A549 (cell line): ENCODE results near the gene ITGA1. TPM values are rescaled to one million over a fixed set of nuclear protein-coding genes. Genes with fewer than 3 reads are reported as not detected.

ENCODE experiments used
- ATAC-seq, 2 experiments: fragments of 200-7000 bp in 1 of 2; fragments of >200 bp in 1 of 2; cut with Nextera tagmentation in 1 of 2; cut with Tn5 transposase in 1 of 2; 3 replicates each; pipeline versions ENCODE4 v1.8.0 to v1.9.1; 2018 to 2020; ENCODE audit warnings: mild to moderate bottlenecking in 1 of 2, moderate library complexity in 1 of 2
- CTCF ChIA-PET: fragments of 300-600 bp; sonication (Branson Sonifier 250); formaldehyde crosslinking; extraction: SDS; loops from one replicate; lab custom pipeline; 2021; ENCODE audit warnings: antibody characterized with exemption, inconsistent platforms; lab: Yijun Ruan, JAX
- POLR2A ChIA-PET: fragments of 350-600 bp; formaldehyde crosslinking; extraction: SDS; loops from one replicate; lab custom pipeline; 2021; ENCODE audit warnings: antibody characterized with exemption, inconsistent platforms; lab: Yijun Ruan, JAX
- DNase-seq, 2 experiments: peaks; one replicate each; pipeline versions ENCODE4 v3.0.0 to v3.0.0-alpha.2; 2011 to 2016; ENCODE audit warnings: low read depth in 1 of 2, low spot score in 1 of 2
- FAIRE-seq: peaks from 2 replicates; lab custom pipeline; 2011; peaks lifted over from hg19 to GRCh38; lab: Jason Lieb, UNC
- H3K27ac ChIP-seq, 2 experiments: fragments of >200 bp; sonication (Bioruptor Twin); formaldehyde crosslinking; 3 replicates each; pipeline ENCODE4 v1.5.1; 2016 to 2017
- H3K4me1 ChIP-seq: fragments of >200 bp; sonication (Bioruptor Twin); formaldehyde crosslinking; 3 replicates; pipeline ENCODE4 v1.6.1; 2016
- H3K4me2 ChIP-seq: fragments of >200 bp; sonication (Bioruptor Twin); formaldehyde crosslinking; 3 replicates; pipeline ENCODE4 v1.6.1; 2016
- H3K4me3 ChIP-seq: fragments of >200 bp; sonication (Bioruptor Twin); formaldehyde crosslinking; 3 replicates; pipeline ENCODE4 v1.5.1; 2016
- H3K9me3 ChIP-seq: fragments of >200 bp; sonication (Bioruptor Twin); formaldehyde crosslinking; 3 replicates; pipeline ENCODE4 v1.6.1; 2016
- CBX8 ChIP-seq: fragments of 200-600 bp; sonication (generic); IDR thresholded peaks from 2 replicates; pipeline ENCODE4 v1.6.1; 2016
- EHMT2 ChIP-seq: fragments of 200-600 bp; sonication (generic); IDR thresholded peaks from 2 replicates; pipeline ENCODE4 v1.6.1; 2016; ENCODE audit warnings: antibody characterized with exemption, low read depth, mild to moderate bottlenecking, moderate library complexity
- EP300 ChIP-seq, 2 experiments: fragments of >200 bp; sonication (Bioruptor Twin); formaldehyde crosslinking; IDR thresholded peaks; 2 replicates in 1 of 2; 3 replicates in 1 of 2; pipeline ENCODE4 v1.6.1; 2016 to 2017
- FOSL2 ChIP-seq, 2 experiments: fragments of 450-650 bp in 1 of 2; fragments of >200 bp in 1 of 2; sonication (Bioruptor Twin) in 1 of 2; formaldehyde crosslinking; IDR thresholded peaks; 2 replicates each; pipeline versions ENCODE4 v1.5.0 to v1.6.1; 2016 to 2020; ENCODE audit warnings: mild to moderate bottlenecking in 1 of 2, moderate library complexity in 1 of 2
- FOXS1 ChIP-seq: fragments of 250-450 bp; sonication (Bioruptor Pico); IDR thresholded peaks from 2 replicates; pipeline ENCODE4 v1.5.0; 2020; ENCODE audit warnings: mild to moderate bottlenecking, moderate library complexity
- HEYL ChIP-seq: fragments of 250-450 bp; sonication (Bioruptor Pico); IDR thresholded peaks from 2 replicates; pipeline ENCODE4 v1.8.0; 2021; ENCODE audit warnings: mild to moderate bottlenecking, moderate library complexity
- KDM5A ChIP-seq: fragments of 200-600 bp; sonication (generic); IDR thresholded peaks from 2 replicates; pipeline ENCODE4 v1.6.1; 2016; ENCODE audit warnings: antibody characterized with exemption, mild to moderate bottlenecking
- MAFK ChIP-seq: fragments of 450-650 bp; IDR thresholded peaks from 2 replicates; pipeline ENCODE4 v1.6.1; 2014; ENCODE audit not compliant: partially characterized antibody
- MYC ChIP-seq: IDR thresholded peaks from 2 replicates; pipeline ENCODE4 v1.6.1; 2012; ENCODE audit warnings: mild to moderate bottlenecking, inconsistent platforms, low read length, improper control_type of control experiment, borderline replicate concordance
- NFE2L2 ChIP-seq: fragments of 150-350 bp; conservative IDR thresholded peaks from 2 replicates; pipeline ENCODE4 v1.6.1; 2014; ENCODE audit warnings: low read length
- NPAS2 ChIP-seq: fragments of 250-450 bp; sonication (Bioruptor Pico); IDR thresholded peaks from 2 replicates; pipeline ENCODE4 v1.8.0; 2022; ENCODE audit warnings: mild to moderate bottlenecking, moderate library complexity, borderline replicate concordance
- NR3C1 ChIP-seq: fragments of >200 bp; sonication (Bioruptor Twin); formaldehyde crosslinking; IDR thresholded peaks from 3 replicates; pipeline ENCODE4 v1.6.1; 2017
- POLR2A ChIP-seq: IDR thresholded peaks from 2 replicates; pipeline ENCODE4 v1.6.1; 2012; ENCODE audit warnings: mild to moderate bottlenecking, low read length
- RARB ChIP-seq: fragments of 250-450 bp; sonication (Bioruptor Pico); IDR thresholded peaks from 2 replicates; pipeline ENCODE4 v1.8.0; 2021; ENCODE audit warnings: mild to moderate bottlenecking, moderate library complexity
- RNF2 ChIP-seq: fragments of 200-600 bp; sonication (generic); IDR thresholded peaks from 2 replicates; pipeline ENCODE4 v1.6.1; 2016; ENCODE audit warnings: low read depth, mild to moderate bottlenecking, antibody characterized with exemption, moderate library complexity, borderline replicate concordance
- SREBF2 ChIP-seq: fragments of 450-650 bp; IDR thresholded peaks from 2 replicates; pipeline ENCODE4 v1.6.1; 2014; ENCODE audit warnings: mild to moderate bottlenecking, moderate library complexity
- TFCP2L1 ChIP-seq: fragments of 250-450 bp; sonication (Bioruptor Pico); IDR thresholded peaks from 2 replicates; pipeline ENCODE4 v1.5.0; 2021; ENCODE audit warnings: mild to moderate bottlenecking
- TP53 ChIP-seq: fragments of 250-450 bp; sonication (Bioruptor Pico); IDR thresholded peaks from 2 replicates; pipeline ENCODE4 v1.5.0; 2021; ENCODE audit warnings: mild to moderate bottlenecking, moderate library complexity
- ZC3H11A ChIP-seq: fragments of 450-650 bp; IDR thresholded peaks from 2 replicates; pipeline ENCODE4 v1.6.1; 2014; ENCODE audit warnings: antibody characterized with exemption, mild to moderate bottlenecking
- ZSCAN20 ChIP-seq: fragments of 250-450 bp; sonication (Bioruptor Pico); IDR thresholded peaks from 2 replicates; pipeline ENCODE4 v1.8.0; 2022; ENCODE audit warnings: mild to moderate bottlenecking, moderate library complexity
- WGBS: methylation state at CpG from one replicate; pipeline ENCODE4 v1.1.6; 2017; ENCODE audit errors: missing lambda C conversion rate; 5-methylcytosine and 5-hydroxymethylcytosine counted together
- polyA plus RNA-seq, 4 experiments: library from polyadenylated mRNA; depleted of rRNA in 3 of 4; stranded (reverse); fragments of >200 nt; fragmentation: RNase III in 1 of 4; extraction: RNeasy Plus Mini Kit Qiagen cat#74134 plus additional on column Dnase treatment in 1 of 4; gene quantifications; 2 replicates in 3 of 4; 3 replicates in 1 of 4; pipeline ENCODE4 v1.2.3, GENCODE V29; 2011 to 2017
- TF ChIP-seq, protein P1 (sequence below): fragments of >200 bp; sonication (Bioruptor Twin); formaldehyde crosslinking; IDR thresholded peaks from 3 replicates; pipeline ENCODE4 v1.6.1; 2016
- TF ChIP-seq, protein P2 (sequence below): fragments of >200 bp; sonication (Bioruptor Twin); formaldehyde crosslinking; IDR thresholded peaks from 3 replicates; pipeline ENCODE4 v1.5.1; 2016
- TF ChIP-seq, protein P3 (sequence below): fragments of 200-600 bp; sonication (generic); IDR thresholded peaks from 2 replicates; pipeline ENCODE4 v1.6.1; 2016; ENCODE audit warnings: antibody characterized with exemption, mild to moderate bottlenecking, moderate library complexity
- TF ChIP-seq, protein P4 (sequence below): fragments of 150-350 bp; IDR thresholded peaks from 2 replicates; pipeline ENCODE4 v1.6.1; 2014; ENCODE audit warnings: low read depth, mild to moderate bottlenecking, low read length

The ITGA1 gene
- polyA plus RNA-seq, 2 of the 4 experiments (the other 2 are of a cell fraction): 1.5 to 5.5 TPM

DNA sequence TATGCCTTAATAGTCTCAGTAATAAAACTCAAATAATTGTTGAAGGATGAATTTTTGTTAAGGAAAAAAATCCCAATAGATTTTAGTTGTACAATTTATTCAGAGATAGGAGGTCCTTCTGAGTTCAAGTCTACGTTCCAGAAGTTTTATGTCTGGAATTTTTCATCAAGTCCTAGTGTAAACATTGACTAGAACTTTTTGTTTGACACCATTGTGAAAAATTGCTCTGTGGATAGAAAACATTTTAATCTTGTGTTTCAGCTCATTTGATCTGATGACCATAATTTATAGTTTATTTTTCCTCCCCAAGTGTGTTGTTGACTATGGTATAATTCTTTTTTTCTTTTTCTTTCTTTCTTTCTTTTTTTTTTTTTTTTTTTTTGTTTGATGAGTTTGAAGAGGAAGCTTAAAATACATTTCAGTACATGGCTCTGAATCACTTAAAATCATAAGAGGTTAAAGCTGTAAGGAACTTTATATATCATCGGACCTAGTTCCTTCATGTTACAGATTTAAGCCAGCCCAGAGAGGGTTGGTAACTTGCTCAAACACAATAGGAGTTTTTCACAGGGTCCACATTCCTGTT, 20.7 kb downstream of the ITGA1 start (continued):
- TF ChIP-seq FOXS1 (CRISPR knock-in tag) (no peak), HEYL (CRISPR knock-in tag) (no peak), MYC (no peak), RNF2 (no peak), ZSCAN20 (CRISPR knock-in tag) (no peak), RARB (CRISPR knock-in tag) (no peak), ZC3H11A (no peak)
- TF ChIP-seq, protein P1, sequence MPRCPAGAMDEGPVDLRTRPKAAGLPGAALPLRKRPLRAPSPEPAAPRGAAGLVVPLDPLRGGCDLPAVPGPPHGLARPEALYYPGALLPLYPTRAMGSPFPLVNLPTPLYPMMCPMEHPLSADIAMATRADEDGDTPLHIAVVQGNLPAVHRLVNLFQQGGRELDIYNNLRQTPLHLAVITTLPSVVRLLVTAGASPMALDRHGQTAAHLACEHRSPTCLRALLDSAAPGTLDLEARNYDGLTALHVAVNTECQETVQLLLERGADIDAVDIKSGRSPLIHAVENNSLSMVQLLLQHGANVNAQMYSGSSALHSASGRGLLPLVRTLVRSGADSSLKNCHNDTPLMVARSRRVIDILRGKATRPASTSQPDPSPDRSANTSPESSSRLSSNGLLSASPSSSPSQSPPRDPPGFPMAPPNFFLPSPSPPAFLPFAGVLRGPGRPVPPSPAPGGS: no peak
- TF ChIP-seq, all 56 proteins: peak for 0

DNA sequence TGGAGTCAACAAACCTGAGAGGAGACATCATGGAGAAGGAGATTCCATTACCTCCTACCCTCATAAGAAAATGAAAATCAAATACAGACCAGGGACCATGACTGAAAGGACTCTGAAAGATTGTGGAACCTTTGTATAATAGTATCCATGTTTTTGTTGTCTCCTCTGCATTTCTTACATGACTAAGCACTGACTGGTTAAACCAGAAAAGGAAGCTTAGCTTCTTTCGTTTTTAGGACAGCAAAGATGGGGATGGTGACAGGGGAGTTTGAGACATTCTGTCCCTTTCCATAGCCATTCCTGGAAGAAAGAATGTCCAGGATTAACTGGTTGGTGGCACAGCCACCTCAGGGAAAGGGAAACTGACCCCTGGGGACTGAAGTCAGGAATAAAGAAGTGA, 22.2 kb downstream of the ITGA1 start:
- no peak for TF ChIP-seq SREBF2
- no peak for TF ChIP-seq EHMT2
- no peak for TF ChIP-seq MAFK
- TF ChIP-seq ZSCAN20 (CRISPR knock-in tag): no peak
- no peak for TF ChIP-seq NFE2L2
- TF ChIP-seq NR3C1: no peak
- TF ChIP-seq TP53: no peak
- no peak for TF ChIP-seq POLR2A
- TF ChIP-seq TFCP2L1 (CRISPR knock-in tag): no peak
- no peak for TF ChIP-seq CBX8
- TF ChIP-seq NPAS2: no peak
- TF ChIP-seq EP300 (IDR thresholded peaks at IDR 0.05): no peak
- TF ChIP-seq, all 56 proteins: peak for 0
- H3K4me1 ChIP-seq: peaks cover 41% of the 10 kb centered on the region
- no peak overlapping the region for H3K4me3 ChIP-seq
- CTCF ChIA-PET: interaction anchor here (1.3 to 2.0 kb wide), 3 partner anchors 9 to 17 kb away, joined by 3 to 4 read pairs (median 3); no protein-coding TSS in a partner anchor
- H3K27ac ChIP-seq: peak overlapping the region; percentile 33 to 39; a peak in 3 of 6 replicates
- no peak overlapping the region for H3K4me2 ChIP-seq
- ATAC-seq (peak in 1 of 2 experiments; percentile 38; a peak in 1 of 6 replicates), FAIRE-seq (no peak), DNase-seq (no peak)
- WGBS: 23% methylated on average over 1 of the region's 1 CpG
- POLR2A ChIA-PET: interaction anchor here (1.7 kb wide), 1 partner anchor 10 kb away, joined by 5 read pairs; no protein-coding TSS in a partner anchor
- H3K9me3 ChIP-seq: no peaks in the 10 kb centered on the region

DNA sequence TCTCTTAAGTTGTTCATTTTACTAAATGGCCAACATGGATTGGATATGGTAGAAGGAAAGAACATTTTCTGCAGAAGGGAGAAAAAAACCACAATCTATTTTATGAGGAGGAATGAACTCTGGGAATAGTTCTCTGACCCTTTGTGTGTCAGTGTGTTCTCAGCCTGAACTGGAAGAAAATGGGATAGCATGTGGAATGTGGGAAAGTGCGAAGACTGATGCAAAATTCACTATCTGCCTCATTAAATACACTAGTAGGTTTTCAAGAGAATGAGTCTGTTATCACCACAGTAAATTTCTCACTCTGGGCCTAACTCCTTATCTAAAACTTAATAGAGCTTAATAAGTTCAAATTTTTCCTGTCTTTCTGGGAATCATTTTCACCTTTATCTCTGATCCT, 22.7 kb downstream of the ITGA1 start:
- no peak for DNase-seq
- H3K4me2 ChIP-seq: peak overlapping the region; percentile 33; the same call in 2 of the 3 replicates
- peak overlapping the region; percentile 33 to 39; a peak in 3 of 6 replicates for H3K27ac ChIP-seq
- no peak for FAIRE-seq
- POLR2A ChIA-PET: interaction anchor here (1.7 kb wide), 1 partner anchor 11 kb away, joined by 5 read pairs; no protein-coding TSS in a partner anchor
- TF ChIP-seq FOSL2 (IDR thresholded peaks at IDR 0.05) (no peak), FOSL2 (CRISPR knock-in tag; IDR thresholded peaks at IDR 0.05) (no peak), KDM5A (no peak), NR3C1 (no peak)
- TF ChIP-seq, protein P1: no peak
- TF ChIP-seq, protein P2, sequence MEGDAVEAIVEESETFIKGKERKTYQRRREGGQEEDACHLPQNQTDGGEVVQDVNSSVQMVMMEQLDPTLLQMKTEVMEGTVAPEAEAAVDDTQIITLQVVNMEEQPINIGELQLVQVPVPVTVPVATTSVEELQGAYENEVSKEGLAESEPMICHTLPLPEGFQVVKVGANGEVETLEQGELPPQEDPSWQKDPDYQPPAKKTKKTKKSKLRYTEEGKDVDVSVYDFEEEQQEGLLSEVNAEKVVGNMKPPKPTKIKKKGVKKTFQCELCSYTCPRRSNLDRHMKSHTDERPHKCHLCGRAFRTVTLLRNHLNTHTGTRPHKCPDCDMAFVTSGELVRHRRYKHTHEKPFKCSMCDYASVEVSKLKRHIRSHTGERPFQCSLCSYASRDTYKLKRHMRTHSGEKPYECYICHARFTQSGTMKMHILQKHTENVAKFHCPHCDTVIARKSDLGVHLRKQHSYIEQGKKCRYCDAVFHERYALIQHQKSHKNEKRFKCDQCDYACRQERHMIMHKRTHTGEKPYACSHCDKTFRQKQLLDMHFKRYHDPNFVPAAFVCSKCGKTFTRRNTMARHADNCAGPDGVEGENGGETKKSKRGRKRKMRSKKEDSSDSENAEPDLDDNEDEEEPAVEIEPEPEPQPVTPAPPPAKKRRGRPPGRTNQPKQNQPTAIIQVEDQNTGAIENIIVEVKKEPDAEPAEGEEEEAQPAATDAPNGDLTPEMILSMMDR: no peak
- TF ChIP-seq, protein P3, sequence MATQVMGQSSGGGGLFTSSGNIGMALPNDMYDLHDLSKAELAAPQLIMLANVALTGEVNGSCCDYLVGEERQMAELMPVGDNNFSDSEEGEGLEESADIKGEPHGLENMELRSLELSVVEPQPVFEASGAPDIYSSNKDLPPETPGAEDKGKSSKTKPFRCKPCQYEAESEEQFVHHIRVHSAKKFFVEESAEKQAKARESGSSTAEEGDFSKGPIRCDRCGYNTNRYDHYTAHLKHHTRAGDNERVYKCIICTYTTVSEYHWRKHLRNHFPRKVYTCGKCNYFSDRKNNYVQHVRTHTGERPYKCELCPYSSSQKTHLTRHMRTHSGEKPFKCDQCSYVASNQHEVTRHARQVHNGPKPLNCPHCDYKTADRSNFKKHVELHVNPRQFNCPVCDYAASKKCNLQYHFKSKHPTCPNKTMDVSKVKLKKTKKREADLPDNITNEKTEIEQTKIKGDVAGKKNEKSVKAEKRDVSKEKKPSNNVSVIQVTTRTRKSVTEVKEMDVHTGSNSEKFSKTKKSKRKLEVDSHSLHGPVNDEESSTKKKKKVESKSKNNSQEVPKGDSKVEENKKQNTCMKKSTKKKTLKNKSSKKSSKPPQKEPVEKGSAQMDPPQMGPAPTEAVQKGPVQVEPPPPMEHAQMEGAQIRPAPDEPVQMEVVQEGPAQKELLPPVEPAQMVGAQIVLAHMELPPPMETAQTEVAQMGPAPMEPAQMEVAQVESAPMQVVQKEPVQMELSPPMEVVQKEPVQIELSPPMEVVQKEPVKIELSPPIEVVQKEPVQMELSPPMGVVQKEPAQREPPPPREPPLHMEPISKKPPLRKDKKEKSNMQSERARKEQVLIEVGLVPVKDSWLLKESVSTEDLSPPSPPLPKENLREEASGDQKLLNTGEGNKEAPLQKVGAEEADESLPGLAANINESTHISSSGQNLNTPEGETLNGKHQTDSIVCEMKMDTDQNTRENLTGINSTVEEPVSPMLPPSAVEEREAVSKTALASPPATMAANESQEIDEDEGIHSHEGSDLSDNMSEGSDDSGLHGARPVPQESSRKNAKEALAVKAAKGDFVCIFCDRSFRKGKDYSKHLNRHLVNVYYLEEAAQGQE: no peak
- TF ChIP-seq, protein P4, sequence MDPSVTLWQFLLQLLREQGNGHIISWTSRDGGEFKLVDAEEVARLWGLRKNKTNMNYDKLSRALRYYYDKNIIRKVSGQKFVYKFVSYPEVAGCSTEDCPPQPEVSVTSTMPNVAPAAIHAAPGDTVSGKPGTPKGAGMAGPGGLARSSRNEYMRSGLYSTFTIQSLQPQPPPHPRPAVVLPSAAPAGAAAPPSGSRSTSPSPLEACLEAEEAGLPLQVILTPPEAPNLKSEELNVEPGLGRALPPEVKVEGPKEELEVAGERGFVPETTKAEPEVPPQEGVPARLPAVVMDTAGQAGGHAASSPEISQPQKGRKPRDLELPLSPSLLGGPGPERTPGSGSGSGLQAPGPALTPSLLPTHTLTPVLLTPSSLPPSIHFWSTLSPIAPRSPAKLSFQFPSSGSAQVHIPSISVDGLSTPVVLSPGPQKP: no peak
- TF ChIP-seq, all 56 proteins: peak for 0
- Histone ChIP-seq H3K4me3 (no peak overlapping the region), H3K4me1 (peaks cover 41% of the 10 kb centered on the region), H3K9me3 (no peaks in the 10 kb centered on the region)
- no peak for ATAC-seq
- 0% methylated on average over 1 of the region's 1 CpG for WGBS
- CTCF ChIA-PET: interaction anchor here (1.3 to 2.0 kb wide), 3 partner anchors 10 to 16 kb away, joined by 3 to 4 read pairs (median 3); no protein-coding TSS in a partner anchor
